Mesothelial cell of epicardium (in vitro differentiated cells): ENCODE results near the gene OSGEP. TPM values are rescaled to one million over a fixed set of nuclear protein-coding genes. Genes with fewer than 3 reads are reported as not detected.

Experiments used
- DNase-seq, 2 experiments: peaks; one replicate each; pipeline ENCODE4 v3.0.0; 2021; ENCODE audit warnings: low spot score in 2 of 2; ENCODE audit not compliant: unreplicated experiment in 2 of 2
- H3K27ac Mint-ChIP-seq: 2 replicates; pipeline ENCODE4 v1.8.0; 2021; ENCODE audit warnings: mixed read lengths
- H3K27me3 Mint-ChIP-seq: 2 replicates; pipeline ENCODE4 v1.8.0; 2021; ENCODE audit warnings: low read depth, mixed read lengths
- H3K36me3 Mint-ChIP-seq: 2 replicates; pipeline ENCODE4 v1.8.0; 2021; ENCODE audit warnings: mixed read lengths
- H3K4me1 Mint-ChIP-seq: 2 replicates; pipeline ENCODE4 v1.8.0; 2021; ENCODE audit warnings: mixed read lengths
- H3K4me3 Mint-ChIP-seq: 2 replicates; pipeline ENCODE4 v1.8.0; 2021; ENCODE audit warnings: mild to moderate bottlenecking, moderate library complexity, mixed read lengths
- H3K9me3 Mint-ChIP-seq: 2 replicates; pipeline ENCODE4 v1.8.0; 2021; ENCODE audit warnings: mixed read lengths
- total RNA-seq: library from RNA; stranded (reverse); gene quantifications from 3 replicates; pipeline ENCODE4 v1.2.1, GENCODE V29; 2021
- TF ChIP-seq, protein P1 (sequence below): fragments of 200-600 bp; sonication (generic); IDR thresholded peaks from one replicate; pipeline ENCODE4 v1.5.0; 2021; ENCODE audit warnings: antibody characterized with exemption; ENCODE audit not compliant: unreplicated experiment

OSGEP gene
- 67.0 to 72.9 TPM (median 69.7 TPM) in 3 replicates for total RNA-seq

DNA sequence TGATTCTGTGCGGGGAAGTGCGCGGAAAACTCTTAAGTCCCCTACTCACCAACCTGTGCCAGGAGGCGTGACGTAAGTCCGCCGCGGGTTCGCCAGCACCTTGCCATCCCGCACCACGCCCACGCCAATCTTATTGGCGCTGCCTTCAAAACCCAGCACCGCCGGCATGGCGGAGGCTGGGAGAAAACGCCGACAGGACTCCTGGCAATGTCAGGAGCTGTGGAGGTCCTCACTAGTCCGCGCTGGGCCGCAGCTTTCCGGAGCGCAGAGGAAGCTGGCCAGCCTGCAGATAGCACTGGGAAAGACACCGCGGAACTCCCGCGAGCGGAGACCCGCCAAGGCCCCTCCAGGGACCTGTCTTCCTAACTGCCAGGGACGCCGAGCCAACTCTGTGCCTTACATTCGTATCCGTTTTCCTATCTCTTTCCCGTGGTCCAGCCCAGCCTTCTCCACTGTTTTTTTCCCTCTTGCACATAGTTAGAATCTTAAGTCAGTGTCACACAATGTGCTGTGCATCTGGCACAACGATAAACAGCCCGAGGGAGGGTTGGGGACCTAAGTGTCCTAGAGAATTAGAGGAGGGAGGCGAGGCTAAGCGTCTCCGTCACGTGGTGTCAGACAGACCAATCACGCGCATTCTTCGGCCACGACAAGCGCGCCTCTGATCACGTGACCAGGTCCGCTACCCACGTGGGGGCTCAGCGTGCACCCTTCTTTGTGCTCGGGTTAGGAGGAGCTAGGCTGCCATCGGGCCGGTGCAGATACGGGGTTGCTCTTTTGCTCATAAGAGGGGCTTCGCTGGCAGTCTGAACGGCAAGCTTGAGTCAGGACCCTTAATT lies at the start of gene OSGEP, which contains the start of gene APEX1:
Gene OSGEP, minus strand, starts transcription at position 297 of the 839 bp plus-strand sequence. Its CDS starts 129 bp downstream, at position 168.
Gene APEX1, plus strand, starts transcription at position 711 of the 839 bp plus-strand sequence. CDS start 420 bp downstream, outside the sequence.
- peaks cover 2% of the 10 kb centered on the region for H3K4me1 Mint-ChIP-seq
- TF ChIP-seq, protein P1, sequence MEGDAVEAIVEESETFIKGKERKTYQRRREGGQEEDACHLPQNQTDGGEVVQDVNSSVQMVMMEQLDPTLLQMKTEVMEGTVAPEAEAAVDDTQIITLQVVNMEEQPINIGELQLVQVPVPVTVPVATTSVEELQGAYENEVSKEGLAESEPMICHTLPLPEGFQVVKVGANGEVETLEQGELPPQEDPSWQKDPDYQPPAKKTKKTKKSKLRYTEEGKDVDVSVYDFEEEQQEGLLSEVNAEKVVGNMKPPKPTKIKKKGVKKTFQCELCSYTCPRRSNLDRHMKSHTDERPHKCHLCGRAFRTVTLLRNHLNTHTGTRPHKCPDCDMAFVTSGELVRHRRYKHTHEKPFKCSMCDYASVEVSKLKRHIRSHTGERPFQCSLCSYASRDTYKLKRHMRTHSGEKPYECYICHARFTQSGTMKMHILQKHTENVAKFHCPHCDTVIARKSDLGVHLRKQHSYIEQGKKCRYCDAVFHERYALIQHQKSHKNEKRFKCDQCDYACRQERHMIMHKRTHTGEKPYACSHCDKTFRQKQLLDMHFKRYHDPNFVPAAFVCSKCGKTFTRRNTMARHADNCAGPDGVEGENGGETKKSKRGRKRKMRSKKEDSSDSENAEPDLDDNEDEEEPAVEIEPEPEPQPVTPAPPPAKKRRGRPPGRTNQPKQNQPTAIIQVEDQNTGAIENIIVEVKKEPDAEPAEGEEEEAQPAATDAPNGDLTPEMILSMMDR: no peak
- no peak within 1 kb of the TSS for H3K27ac Mint-ChIP-seq
- H3K36me3 Mint-ChIP-seq: peaks cover 20% of the 10 kb centered on the region
- H3K4me3 Mint-ChIP-seq: no peak within 1 kb of the TSS
- DNase-seq: peak; percentile 96
- H3K27me3 Mint-ChIP-seq: no peaks in the 10 kb centered on the region
- no peaks in the 10 kb centered on the region for H3K9me3 Mint-ChIP-seq

DNA sequence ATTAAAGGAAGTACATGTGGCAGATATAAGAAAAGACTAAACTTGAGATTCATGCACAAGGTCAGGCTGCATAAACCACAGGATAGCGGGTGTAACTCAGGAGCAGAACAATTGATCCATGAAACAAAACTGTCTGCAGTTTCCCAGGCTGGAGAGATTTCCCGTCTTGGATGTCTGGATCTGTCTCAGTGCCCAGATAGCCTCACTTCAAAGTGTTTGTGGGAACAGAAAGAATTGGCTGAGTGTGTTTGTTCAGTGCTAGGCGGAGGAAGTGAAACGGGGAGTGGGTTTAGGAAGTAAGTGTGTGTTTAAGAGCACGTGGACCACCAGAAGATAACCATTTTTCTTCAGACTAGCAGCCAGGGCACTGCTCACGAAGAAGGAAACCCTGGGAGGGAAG lies 49.3 kb upstream of the OSGEP start:
- H3K4me1 Mint-ChIP-seq: no peaks in the 10 kb centered on the region
- H3K27ac Mint-ChIP-seq: no peak overlapping the region
- H3K27me3 Mint-ChIP-seq: no peaks in the 10 kb centered on the region
- no peaks in the 10 kb centered on the region for H3K9me3 Mint-ChIP-seq
- no peak for DNase-seq
- H3K4me3 Mint-ChIP-seq: no peak overlapping the region
- TF ChIP-seq, protein P1: no peak
- H3K36me3 Mint-ChIP-seq: no peaks in the 10 kb centered on the region

DNA sequence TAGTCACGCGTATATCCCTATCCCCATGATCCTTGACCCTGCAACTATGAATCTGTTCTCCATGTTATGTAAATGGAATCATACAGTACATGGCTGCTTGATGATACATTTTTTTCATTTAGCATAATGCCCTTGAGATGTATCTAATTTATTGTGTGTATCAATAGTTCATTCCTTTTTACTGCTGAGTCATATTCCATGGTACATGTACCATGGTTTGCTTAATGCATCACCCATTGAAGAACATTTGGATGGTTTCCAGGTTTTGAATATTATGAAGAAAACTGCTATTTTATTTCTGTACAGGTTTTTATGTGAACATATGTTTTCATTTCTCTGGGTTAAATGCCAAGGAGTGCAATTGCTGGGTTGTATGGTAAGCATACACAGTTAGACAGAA lies 46.7 kb upstream of the OSGEP start:
- Mint-ChIP-seq H3K27ac (no peak overlapping the region), H3K36me3 (no peaks in the 10 kb centered on the region), H3K4me1 (peaks cover 1% of the 10 kb centered on the region), H3K27me3 (no peaks in the 10 kb centered on the region), H3K9me3 (no peaks in the 10 kb centered on the region), H3K4me3 (no peak overlapping the region)
- DNase-seq: no peak
- TF ChIP-seq, protein P1: no peak

GRCh38 chr14:20499881-20500280 lies 45.3 kb upstream of the OSGEP start:
- DNase-seq: no peak
- H3K4me1 Mint-ChIP-seq: peaks cover 1% of the 10 kb centered on the region
- no peaks in the 10 kb centered on the region for H3K9me3 Mint-ChIP-seq
- TF ChIP-seq, protein P1: no peak
- no peaks in the 10 kb centered on the region for H3K36me3 Mint-ChIP-seq
- H3K27ac Mint-ChIP-seq: no peak overlapping the region
- no peaks in the 10 kb centered on the region for H3K27me3 Mint-ChIP-seq
- H3K4me3 Mint-ChIP-seq: no peak overlapping the region

DNA sequence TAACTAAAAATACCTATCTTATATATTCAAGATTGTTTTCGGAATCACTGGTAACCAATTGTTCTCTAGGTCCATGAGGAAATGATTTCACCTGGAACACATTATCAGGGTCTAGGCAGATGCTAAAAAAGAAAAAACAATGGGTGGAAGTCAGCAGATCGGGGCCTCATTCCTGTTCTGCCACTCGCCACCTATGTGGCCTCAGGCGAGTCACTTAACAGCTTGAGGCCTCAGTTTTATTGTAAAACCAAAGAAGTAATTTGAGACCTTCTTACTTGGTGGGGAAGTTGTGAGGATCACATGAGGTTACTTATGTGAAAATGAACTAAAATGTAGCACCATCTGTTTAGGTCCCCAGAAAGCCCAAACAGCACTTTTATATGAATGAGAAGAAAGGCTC lies 44.5 kb upstream of the OSGEP start:
- no peaks in the 10 kb centered on the region for H3K36me3 Mint-ChIP-seq
- TF ChIP-seq, protein P1: no peak
- no peak overlapping the region for H3K27ac Mint-ChIP-seq
- H3K4me1 Mint-ChIP-seq: peaks cover 1% of the 10 kb centered on the region
- H3K4me3 Mint-ChIP-seq: no peak overlapping the region
- no peaks in the 10 kb centered on the region for H3K9me3 Mint-ChIP-seq
- no peak for DNase-seq
- no peaks in the 10 kb centered on the region for H3K27me3 Mint-ChIP-seq
